Ramos (cell line): ENCODE data around the gene MYO3A.

ENCODE experiments used
- in situ Hi-C: fragments of 300-500 bp; cut with MboI; formaldehyde crosslinking; loops from one replicate; pipeline ENCODE4 v1.14.3; 2022; ENCODE audit warnings: low sequenced_read_pairs; ENCODE audit not compliant: unreplicated experiment

MYO3A gene

DNA sequence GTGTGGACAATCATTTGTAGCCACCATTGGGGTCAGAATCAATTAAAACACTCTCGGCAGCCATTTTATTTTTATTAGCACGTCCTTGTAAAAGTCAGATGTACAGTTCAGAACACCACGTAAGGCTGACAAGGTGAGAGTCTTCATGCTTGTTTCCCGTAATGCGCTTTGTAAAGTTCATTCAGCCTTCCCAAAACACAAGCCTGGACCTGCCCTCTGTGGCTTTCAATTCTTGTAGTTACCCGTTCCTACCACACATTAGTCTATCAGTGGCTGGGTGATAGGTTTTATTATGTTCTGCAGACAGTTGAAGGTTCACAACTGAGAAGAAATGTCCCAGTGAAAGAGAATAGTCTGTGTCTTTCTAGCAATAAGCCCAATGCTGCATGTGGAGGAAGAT, 317.9 kb downstream of the MYO3A start:
- in situ Hi-C loops: no loop called here

DNA sequence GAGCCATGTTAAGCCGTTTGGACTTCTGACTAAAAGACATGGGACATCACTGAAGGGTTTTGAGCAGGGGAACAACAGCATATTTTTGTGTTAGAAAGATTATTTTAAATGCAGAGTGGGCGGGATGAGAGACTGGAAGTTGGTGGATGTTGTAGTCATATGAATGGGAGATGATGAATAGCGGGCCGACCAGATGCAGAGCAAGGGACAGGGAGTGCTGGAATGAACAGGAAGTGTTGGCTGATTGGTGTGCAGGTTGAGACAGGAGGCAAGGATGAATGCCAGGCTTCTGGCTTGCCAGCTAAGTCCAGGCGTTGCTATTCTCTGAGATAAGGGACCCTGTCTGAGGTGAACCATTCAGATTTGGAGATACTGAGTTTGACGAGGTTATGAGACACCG, 320.6 kb downstream of the MYO3A start:
- in situ Hi-C loops: no loop called here

DNA sequence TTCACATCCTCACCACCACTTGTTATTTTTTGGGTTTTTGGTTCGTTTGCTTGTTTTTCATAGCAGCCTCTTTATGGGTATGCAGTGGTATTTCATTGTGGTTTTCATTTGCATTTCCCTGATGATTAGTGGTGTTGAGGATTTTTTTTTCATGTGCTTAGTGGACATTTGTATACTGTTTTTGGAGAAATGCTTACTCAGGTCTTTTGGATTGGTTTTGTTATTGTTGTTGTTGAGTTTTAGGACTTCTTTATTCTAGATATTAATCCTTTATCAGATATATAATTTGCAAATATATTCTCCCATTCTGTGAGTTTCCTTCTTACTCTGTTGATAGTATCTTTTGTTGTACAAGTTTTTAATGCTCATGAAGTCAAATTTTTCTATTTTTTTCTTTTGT, 325.3 kb downstream of the MYO3A start:
- in situ Hi-C loops: no loop called here
